ENCODE data around the gene RIIAD1. TPM values are rescaled to one million over a fixed set of nuclear protein-coding genes. Genes with fewer than 3 reads are reported as not detected.
A peak's percentile ranks its signal among the peaks of the same experiment; 100 is the strongest.

RIIAD1 gene
- polyA plus RNA-seq, 1 donor (not counting 4 experiments of a cell fraction or from before 2014, with no cell fraction given): not detected

- H3K79me2 ChIP-seq (ENCODE audit: control insufficient read depth, insufficient read depth, low read length): no peaks in the 10 kb centered on the region
- FAIRE-seq: peak; percentile 94
- DNase-seq (ENCODE audit: low read depth, low spot score): peak; percentile 13
- H3K4me2 ChIP-seq (ENCODE audit: control insufficient read depth, extremely low read depth, insufficient read depth, low read depth, low read length): peak overlapping the region; percentile 18
- H2AFZ ChIP-seq (ENCODE audit: control insufficient read depth, low read length): no peak overlapping the region
- peaks cover 10% of the 10 kb centered on the region for H3K4me1 ChIP-seq (ENCODE audit: control insufficient read depth, extremely low read depth, insufficient read depth, low read length)
- H3K9me3 ChIP-seq (ENCODE audit: control insufficient read depth, low read depth, low read length): no peaks in the 10 kb centered on the region
- no peak overlapping the region for H3K9ac ChIP-seq (ENCODE audit: control insufficient read depth, extremely low read depth, insufficient read depth, low read length)
- no peaks in the 10 kb centered on the region for H3K9me1 ChIP-seq (ENCODE audit: control insufficient read depth, extremely low read depth, insufficient read depth, low read length)
- dilution Hi-C loops (cut with MboI; ENCODE audit: extremely low pct_ligation_motif_present, low sequenced_read_pairs): no loop called here
- H3K4me3 ChIP-seq (ENCODE audit: control insufficient read depth in 2 of 3, extremely low read depth in 1 of 3, insufficient read depth in 2 of 3, low read depth in 1 of 3, low read length in 3 of 3): no peak overlapping the region
- H3K36me3 ChIP-seq (ENCODE audit: control insufficient read depth in 2 of 2, extremely low read depth in 1 of 2, insufficient read depth in 2 of 2, low read length in 2 of 2): no peaks in the 10 kb centered on the region
- peaks cover 35% of the 10 kb centered on the region for H3K27me3 ChIP-seq (ENCODE audit: control insufficient read depth, extremely low read depth, insufficient read depth, low read length)
- TF ChIP-seq CTCF (optimal IDR thresholded peaks at IDR 0.05 in 1 of 3, IDR thresholded peaks at IDR 0.05 in 1 of 3, conservative IDR thresholded peaks at IDR 0.05 in 1 of 3; ENCODE audit: extremely low read depth in 1 of 3, insufficient read depth in 2 of 3, low read length in 3 of 3): no peak
- no peak for TF ChIP-seq EZH2 (IDR thresholded peaks at IDR 0.05; ENCODE audit: low read length)
- H3K27ac ChIP-seq (ENCODE audit: control insufficient read depth, insufficient read depth, low read length): no peak overlapping the region
- H4K20me1 ChIP-seq (ENCODE audit: control insufficient read depth, extremely low read depth, insufficient read depth, low read length): no peaks in the 10 kb centered on the region
Measured at GRCh38 chr1:151713874-151714273, 7.4 kb upstream of the RIIAD1 start.

GRCh38 chr1:151714820-151715725 lies 6.2 kb upstream of the RIIAD1 start:
- FAIRE-seq (no peak), DNase-seq (ENCODE audit: low read depth, low spot score) (no peak)
- TF ChIP-seq EZH2 (IDR thresholded peaks at IDR 0.05; ENCODE audit: low read length) (no peak), CTCF (optimal IDR thresholded peaks at IDR 0.05 in 1 of 3, IDR thresholded peaks at IDR 0.05 in 1 of 3, conservative IDR thresholded peaks at IDR 0.05 in 1 of 3; ENCODE audit: extremely low read depth in 1 of 3, insufficient read depth in 2 of 3, low read length in 3 of 3) (no peak)
- Histone ChIP-seq H4K20me1 (ENCODE audit: control insufficient read depth, extremely low read depth, insufficient read depth, low read length) (no peaks in the 10 kb centered on the region), H2AFZ (ENCODE audit: control insufficient read depth, low read length) (no peak overlapping the region), H3K27ac (ENCODE audit: control insufficient read depth, insufficient read depth, low read length) (no peak overlapping the region), H3K9ac (ENCODE audit: control insufficient read depth, extremely low read depth, insufficient read depth, low read length) (no peak overlapping the region), H3K4me2 (ENCODE audit: control insufficient read depth, extremely low read depth, insufficient read depth, low read depth, low read length) (no peak overlapping the region), H3K4me1 (ENCODE audit: control insufficient read depth, extremely low read depth, insufficient read depth, low read length) (peaks cover 10% of the 10 kb centered on the region), H3K36me3 (ENCODE audit: control insufficient read depth in 2 of 2, extremely low read depth in 1 of 2, insufficient read depth in 2 of 2, low read length in 2 of 2) (no peaks in the 10 kb centered on the region), H3K79me2 (ENCODE audit: control insufficient read depth, insufficient read depth, low read length) (no peaks in the 10 kb centered on the region), H3K9me1 (ENCODE audit: control insufficient read depth, extremely low read depth, insufficient read depth, low read length) (no peaks in the 10 kb centered on the region), H3K4me3 (ENCODE audit: control insufficient read depth in 2 of 3, extremely low read depth in 1 of 3, insufficient read depth in 2 of 3, low read depth in 1 of 3, low read length in 3 of 3) (no peak overlapping the region), H3K27me3 (ENCODE audit: control insufficient read depth, extremely low read depth, insufficient read depth, low read length) (peaks cover 42% of the 10 kb centered on the region), H3K9me3 (ENCODE audit: control insufficient read depth, low read depth, low read length) (no peaks in the 10 kb centered on the region)
- dilution Hi-C loops (cut with MboI; ENCODE audit: extremely low pct_ligation_motif_present, low sequenced_read_pairs): no loop called here

Measured in keratinocyte (primary cell).